ENCODE results near the gene KLHL29.

KLHL29 gene

DNA sequence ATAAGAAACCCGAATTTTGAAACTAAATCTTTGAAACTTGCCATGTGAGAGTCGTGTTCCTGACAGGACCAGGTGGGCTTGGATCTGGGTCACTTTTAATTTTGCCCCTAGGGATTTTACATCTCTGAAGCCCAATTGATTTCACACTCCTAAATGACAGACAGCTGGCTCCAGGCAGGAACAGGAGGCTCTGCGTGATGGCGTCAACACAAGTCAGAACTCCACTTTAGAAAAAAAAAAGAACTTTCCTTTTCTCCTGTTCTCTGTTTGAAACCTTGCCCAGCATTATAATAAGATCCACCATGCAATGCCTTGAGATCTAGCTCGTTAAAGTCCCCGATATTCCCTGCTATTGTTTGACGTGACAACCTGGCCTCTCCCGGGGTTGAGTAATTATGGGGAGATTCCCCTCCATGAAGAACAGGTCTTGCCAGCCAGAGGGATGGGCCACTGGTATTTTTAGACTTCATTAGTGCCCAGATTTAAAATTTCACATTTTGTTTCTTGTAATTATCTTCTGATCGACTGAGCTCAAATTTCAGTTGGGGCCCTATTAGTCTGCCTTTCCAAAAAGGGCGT is 260.3 kb downstream of the KLHL29 start:
- no peak for DNase-seq

DNA sequence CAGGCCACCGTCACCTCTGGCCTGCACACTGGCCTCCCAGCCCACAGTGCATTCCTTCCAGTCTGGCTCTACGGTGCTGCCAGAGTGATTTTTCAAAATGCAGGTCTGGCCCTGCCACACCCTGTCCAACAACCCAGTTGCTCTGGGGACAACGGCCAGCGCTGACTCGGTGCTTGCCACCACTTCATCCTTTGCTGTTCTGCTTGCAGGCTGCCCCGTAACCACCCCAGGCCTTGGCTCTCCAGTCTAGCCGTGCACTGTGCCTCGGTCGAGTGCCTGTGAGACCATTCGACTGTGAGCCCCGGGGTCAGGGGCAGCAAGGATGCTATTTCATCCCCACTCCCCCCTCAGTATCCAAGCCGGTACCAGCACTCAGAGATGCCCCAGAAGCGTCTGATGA is 262.6 kb downstream of the KLHL29 start:
- DNase-seq: no peak

DNA sequence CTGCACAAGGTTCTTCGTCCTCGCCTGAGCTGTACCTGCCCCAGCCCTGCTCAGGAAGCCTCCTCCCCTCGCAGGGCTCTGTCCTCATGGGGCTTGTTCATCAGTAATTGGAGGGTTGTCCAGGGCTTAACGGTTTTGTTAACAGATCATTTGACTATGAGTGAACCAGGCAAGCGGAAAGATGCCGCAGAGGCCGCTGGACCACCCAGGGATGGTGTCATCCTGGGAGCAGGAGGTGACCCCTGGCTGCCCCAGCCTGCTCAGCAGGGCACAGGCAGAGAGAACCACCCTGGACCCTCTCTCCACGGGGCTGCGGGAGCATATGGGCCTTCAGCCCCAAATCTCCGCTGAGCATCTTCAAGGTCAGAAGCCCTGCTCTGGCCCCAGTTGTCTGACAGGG is 264.3 kb downstream of the KLHL29 start:
- no peak for DNase-seq

DNA sequence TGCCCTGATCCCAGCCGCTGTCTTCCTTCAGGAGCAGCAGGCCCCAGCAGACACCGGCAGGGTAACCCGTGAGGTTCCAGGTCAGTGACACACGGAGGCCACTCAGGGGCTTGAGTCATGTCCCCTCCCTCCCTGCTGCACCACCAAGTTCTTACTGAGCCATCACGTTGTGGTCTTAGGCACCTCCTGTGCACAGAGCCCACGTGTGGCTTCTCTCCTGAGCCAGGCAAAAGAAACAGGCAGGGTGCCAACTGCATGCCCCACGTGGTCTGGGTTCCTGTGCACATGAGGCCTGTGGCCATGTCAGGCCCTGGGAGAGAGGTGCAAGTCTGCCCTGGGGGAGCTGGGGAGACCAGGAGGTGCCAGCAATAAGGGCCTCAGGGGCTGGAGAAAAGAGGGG is 264.8 kb downstream of the KLHL29 start:
- DNase-seq: no peak

DNA sequence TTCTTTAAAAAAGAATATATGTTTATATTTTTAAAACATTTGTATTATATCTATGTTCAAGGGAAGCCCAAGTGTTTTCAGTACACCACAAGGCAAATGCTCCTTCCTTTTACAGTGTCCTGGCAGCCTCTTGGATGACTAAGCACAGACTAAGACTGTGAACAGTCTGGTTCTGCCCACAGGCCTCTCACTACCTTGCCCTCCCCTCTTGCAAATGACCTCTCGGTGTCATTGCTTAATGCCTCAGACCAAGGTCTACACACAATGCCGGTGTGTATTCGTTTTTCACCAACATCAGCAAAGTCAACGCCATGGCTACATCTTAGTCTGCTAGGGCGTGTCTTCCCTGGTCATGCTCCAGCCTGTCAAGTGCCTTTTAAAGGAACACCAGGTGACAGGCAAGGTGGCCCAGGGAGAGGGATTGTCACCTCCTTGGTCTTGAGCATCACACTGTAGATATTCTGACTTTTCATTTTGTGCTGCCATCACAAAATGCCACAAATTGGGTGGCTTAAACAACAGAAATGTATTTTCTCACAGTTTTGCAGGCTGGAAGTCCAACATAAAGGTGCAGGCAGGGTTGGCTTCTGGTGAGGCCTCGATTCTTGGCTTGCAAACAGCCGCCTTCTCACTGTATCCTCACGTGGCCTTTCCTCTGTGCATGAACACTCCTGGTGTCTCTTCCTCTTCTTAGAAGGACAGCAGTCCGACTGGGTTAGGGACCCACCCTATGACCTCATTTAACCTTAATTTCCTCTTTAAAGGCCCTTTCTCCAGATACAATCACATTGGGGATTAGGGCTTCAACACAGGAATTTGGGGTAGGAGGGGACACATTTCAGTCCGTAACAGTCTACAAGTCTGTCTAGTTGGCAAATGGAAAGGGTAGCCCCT is 266.5 kb downstream of the KLHL29 start:
- no peak for DNase-seq

DNA sequence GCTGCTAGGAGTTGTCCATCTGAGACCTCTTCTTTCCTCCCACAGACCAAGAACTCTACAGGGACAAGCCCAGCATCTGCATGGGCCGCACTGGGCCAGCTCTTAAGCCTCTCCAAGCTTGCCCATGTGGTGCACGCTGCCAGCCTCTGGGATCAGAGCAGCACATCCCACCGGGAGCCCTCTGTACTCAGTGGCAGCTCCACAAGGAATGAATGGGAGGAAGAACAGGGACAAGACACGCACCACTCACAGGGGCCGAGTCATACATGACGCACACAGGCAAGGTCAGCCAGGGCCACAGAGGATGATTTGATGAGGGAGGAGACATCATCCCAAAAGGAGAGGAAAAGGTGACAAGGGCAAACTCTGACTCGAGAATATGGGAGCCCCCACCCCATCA is 268.3 kb downstream of the KLHL29 start:
- DNase-seq: no peak

DNA sequence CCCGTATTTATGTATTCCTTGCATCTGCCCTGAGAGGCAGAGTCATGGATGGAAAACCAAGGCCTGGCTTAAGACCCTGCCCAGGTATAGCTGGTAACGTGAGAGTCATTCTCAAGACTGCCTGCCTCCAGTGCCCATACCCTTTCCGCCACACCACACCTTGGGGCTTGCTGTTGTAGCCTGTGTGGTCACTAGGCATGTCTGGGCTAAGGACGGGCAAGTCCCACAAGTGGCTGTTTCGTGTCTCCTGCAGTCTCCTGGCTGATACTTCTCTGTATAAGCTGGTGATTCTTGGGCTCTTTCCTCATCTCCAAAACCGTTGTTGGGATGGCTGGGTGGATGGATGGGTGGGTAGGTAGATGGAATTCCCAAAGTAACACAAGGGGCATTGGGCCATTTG is 269.8 kb downstream of the KLHL29 start:
- no peak for DNase-seq

DNA sequence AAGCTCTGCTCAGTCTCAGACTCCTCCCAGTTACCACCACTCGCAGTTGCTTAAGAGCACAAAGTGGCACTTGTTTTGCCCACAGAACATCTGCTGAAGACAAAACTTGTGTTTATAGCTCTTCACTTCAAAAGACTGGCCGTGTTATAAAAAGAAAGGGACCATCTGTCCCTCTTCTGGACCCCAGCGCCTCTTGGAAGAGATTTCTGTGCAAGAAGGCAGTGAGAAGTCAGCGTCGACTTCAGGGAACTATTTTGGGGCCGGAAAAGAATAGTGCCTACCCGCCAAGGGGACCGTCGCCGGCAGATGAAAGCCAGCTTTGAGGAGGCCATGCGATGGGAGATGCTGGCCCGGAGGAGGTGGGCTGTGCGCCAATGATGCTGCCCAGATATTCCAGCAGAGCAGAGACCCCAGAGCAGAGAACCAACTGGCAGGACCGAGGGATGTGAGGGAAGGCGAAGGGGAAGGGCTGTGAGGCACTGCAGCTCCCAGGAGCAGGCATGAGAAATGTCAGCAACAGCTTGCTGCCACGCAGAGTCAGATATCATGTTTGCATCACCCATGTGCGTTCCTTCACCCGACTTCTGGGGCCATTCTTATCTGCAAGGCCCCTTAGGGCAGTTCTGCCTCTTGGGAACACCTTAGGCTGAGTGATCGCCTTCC is 271.1 kb downstream of the KLHL29 start:
- DNase-seq: no peak

DNA sequence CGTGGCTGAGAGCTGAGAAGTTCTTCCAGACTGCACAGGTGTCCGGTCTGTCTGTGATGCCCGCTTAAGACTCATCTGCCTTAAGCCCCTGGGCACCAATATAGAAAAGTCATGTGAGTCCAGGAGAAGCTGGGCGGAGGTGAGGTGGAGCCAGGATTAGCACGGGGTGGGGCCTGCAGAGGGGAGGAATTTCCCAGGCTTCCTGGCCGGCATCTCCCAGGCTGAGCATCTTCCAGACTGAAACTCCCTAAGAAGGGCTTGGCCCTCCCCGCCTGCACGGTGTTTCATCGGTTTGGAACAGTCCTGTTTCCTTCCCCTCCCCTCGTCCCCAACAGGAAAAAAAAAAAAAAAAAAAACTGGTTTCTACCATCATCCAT is 271.6 kb downstream of the KLHL29 start:
- no peak for DNase-seq

DNA sequence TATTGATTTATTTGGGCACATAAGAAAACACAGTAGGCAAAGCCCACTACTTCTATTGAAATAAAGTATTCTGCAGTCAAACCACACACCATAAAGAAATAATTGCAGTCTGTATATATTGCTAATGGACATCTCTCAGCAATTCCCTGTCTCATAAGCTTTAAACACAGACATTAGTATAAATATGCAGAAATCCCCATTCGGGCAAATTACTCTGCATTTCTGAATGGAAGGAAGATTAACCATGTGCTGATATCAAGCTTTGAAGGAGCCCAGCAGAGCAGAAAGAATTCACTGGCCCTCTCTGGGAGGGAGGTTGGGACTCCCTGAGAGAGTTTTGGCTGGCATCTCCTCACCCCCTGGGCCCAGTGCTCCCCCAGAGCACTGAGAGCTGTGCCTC is 272.4 kb downstream of the KLHL29 start:
- no peak for DNase-seq

DNA sequence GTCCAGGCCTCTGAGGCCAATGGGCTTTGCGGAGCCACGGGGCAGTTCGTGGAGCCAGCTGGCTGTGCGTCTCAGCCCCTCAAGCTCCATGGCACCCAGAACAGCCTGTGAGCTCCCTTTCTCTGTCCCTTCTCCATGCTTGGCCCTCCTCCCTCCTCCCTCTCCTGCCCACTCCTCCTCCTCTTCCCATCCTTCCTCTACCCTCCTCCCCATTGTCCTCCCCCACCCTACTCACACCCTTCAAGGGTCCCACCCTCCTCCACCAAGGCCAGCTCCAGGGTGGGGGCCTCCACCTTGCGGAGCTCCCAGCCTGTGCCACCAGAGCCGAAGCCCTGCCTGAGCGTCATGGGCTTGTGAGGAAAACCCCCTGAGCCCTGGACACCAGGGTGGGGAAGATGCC is 273.0 kb downstream of the KLHL29 start:
- DNase-seq: no peak

DNA sequence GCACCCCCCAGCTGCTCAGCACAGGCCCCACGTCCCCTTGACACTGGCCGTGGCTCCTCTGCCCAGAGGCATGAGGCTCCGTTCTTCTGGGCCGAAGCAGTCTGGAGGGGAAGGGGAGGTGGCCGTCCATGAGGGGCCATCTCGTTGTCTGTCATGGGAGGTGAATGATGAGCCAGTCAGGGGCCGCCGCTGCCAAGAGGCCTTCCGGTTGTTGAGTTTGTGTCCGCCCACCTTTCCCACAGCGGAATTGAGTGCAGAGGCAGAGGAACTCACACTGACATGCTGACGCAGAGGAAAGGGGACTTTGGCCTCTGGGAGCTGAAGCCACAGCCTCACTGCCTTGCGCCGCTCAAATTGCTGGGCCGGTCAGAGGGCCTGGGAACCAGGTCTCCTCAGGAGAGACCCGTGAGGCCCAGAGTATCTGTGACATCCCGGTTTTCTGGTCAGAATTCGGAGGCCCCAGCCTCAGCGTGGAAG is 273.5 kb downstream of the KLHL29 start:
- peak in 1 of 2 donors; percentile 8 for DNase-seq

DNA sequence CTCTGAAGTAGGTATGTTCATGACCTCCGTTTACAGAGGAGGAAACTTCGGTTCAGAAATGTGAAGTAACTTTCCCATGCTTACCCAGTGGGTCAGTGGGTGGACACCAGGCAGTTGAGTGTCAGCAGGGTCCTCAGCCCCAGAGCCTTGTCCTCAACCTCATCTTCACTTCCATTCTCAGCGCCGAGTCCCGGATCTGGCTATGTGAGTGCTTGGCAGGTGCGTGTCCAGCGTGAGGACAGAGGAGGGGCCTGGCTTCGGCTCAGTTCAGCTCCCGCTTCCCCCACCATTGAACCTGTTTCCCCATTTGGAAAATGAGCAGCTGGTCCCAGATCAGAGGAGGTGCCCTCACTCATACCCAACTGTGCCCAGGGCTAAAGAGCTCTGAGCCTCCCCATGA is 274.3 kb downstream of the KLHL29 start:
- no peak for DNase-seq

DNA sequence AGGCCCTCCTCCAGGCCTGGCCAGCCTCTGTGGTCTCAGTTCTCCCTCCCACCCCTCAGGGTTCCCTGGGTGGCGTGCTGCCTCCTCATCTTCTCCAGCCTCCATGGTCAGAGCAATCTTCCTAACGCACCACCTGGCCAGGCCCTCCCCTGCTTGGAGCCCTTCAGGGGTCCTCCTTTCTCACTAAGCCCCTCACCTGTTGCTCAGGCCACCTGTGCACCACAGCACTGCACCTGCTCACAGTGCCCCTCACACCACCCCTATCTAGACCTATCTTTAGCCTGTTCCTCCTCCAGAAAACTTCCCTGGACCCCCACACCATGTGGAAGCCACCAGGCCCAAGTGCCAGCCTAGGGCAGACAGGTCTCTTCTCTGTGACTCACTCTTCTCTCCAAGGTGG is 274.8 kb downstream of the KLHL29 start:
- DNase-seq: no peak

DNA sequence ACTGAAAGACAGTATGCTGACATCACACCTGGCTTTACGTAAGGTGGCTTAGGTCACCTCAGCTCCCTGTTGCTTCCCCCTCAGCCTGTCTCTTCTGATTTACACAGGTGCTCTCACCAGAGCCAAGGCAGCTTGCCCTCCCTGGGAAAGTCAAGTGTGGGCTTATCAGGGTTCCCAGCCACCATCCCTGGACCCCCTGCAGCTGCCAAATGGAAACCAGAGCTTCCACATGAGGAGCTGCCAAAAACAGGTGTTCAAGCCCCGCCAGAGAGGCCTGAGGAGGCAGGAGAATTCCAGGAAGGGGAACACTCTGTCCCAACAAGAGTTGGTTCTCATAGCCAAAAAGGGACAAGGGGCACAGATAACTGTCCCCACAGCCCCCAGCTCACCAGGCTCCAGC is 275.3 kb downstream of the KLHL29 start:
- no peak for DNase-seq

DNA sequence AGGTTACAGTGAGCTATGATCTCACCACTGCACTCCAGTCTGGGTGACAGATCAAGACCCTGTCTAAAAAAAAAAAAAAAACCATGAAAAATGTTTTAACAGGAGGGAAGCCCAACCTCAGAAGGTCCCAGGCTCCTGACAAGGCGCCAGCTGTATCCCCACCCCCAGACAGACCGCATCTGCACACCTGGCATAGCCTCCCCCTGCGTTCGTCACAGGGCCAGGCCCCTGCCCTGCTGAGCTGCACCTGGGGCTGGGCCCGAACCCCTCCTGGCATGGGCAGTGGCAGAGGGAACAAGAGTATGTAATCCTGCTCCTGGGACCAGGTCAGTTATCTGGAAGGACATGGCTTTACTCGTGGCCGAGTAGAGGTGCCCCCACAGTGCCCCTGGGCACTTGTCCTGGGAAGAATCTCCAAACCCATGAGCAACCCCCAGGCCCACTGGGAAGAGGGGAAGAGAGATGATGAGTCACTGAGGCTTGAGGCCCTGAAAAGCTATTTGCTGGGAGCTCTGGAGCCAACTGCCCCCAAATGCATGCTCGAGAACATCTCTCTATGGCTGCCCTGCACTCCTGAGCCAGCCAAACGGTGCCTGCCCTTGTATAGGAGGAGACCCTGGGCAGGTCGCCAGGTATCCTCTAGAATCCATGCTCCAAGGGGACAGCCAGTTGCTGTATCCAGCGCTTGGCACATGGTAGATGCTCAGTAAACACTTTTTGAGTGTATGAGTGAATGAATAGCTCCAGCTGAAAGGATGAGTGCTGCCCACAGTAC is 276.5 kb downstream of the KLHL29 start:
- no peak for DNase-seq

DNA sequence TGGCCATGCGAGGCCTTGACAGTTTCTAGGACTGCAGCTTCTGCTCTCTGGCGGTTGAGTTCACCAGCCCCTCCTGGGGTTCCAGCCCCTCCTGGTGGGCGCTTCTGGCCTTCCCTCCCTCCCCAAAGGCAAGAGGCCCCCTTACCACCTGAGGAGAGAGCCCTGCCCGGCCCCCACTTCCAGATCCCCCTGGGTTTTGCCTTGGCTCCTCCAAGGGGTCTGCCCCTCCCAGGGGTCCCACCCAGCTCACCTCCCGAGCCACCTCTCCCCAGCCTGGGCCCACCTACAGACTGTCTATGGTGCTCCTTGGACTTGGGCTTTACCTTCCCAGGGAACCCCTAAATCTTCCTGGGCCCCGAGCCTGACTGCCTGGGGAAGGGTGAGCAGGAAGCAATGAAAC is 277.5 kb downstream of the KLHL29 start:
- DNase-seq: no peak

DNA sequence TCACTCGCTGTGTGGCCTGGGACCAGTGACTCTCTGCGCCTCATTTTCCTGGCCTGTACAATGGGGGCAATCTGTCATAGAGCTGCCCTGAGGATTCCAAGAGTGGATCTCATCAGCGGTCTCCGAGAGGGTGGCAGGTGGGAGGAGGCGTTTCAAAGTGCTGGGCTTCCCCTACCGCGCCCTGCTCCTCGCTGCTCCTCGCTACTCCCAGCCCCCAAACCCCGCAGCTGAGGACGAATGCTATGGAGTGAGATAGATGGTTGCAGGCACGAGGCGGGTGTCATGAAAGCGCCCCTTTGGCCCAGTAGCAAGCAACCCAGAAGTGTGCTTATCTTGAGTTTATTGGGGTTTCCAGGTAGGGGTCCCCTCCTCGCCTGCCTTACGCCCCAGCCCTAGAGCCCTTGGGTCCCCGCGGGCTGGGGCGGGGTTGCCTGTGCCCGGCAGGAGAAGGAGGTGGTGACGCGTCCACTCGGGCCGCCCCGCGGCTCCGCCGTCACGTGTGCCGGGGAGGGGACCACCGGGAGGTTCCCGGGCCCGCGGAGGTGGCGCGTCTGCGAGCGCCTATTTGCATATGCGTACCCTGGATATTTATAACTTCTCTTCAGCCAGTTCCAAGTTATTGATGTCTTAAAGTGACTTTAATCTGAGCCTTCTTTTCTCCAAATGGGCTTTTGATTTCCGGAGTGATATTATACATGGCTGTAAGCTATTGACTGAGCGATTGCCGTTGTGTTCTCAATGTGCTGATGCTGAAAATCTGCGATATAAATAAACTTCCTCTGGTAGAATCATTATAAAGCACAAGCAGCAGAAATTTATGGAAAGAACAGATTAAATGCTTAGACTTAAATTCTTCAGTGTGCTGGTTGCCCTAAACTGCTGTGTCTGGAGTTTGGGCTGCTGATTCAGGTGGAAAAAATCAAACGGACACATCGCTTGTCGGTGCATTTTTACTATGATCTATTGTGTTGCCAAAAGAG is 278.3 kb downstream of the KLHL29 start:
- no peak for DNase-seq

DNA sequence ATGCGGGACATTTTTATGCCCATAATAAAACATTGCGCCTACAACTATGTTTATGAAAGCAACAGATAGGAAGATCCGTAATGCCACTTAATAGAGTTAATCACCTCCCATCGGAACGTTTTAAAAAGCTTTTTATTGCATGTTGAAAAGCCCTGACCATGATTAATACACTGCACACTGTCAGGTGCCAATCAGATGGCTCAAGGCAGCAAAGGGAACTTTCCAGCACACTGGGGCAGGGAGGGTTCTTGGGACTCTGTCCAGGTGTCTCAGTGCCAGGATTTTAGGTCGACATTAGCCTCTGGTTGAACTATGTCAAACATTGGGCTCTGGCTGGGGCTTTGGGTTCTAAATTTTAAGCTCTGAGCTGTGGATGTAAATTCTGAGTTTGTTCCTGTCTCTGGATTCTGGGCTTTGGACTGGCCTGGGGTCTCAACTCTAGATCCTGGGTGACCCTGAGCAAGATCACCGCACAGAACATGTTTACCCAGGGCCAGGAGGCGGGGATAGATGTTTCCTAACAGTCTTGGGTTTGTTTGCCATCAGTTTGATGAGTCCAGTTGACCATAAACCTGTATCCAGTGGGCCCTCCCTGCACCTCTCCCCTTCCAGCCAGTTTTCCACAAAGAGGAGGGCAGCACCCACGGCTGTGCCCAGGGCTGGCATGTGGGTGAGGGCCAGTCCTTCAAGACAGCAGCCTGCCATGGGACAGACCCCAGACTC is 279.2 kb downstream of the KLHL29 start:
- DNase-seq: no peak

DNA sequence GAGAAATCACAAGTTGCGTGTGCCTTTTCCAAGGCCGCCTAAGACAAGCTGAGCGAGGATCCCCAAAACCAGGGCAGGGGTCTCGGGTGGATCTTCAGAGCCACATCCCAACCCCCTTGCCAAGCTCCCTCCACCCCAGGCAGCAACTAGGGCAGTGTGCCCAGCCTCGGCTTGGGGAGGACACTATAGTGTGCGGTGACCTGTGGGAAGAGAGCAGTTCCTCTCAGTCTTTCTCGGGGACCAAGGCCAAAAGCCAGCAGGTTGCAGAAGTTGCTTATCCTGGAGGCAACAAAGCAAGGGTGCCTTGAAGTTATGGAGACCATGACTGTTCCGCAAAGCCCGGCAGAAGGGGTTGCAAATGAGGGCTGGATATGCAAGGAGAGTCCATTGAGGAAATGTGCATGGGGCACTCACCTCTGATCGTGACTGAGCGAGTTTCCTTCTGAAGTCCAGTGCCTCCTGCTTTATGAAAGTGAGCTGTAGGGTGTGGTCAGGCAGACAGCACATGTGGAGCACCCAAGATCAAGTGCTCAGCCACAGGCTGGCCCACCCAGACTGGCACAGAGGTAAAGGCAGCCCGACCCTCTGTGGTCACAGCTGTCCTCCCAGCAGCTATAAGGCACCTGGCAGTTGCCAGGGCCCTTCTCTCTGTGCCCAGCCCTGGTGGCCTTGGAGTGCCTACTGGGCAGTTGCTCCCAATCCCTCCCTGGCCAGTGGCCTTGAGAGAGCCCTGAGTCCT is 281.4 kb downstream of the KLHL29 start:
- DNase-seq: no peak

DNA sequence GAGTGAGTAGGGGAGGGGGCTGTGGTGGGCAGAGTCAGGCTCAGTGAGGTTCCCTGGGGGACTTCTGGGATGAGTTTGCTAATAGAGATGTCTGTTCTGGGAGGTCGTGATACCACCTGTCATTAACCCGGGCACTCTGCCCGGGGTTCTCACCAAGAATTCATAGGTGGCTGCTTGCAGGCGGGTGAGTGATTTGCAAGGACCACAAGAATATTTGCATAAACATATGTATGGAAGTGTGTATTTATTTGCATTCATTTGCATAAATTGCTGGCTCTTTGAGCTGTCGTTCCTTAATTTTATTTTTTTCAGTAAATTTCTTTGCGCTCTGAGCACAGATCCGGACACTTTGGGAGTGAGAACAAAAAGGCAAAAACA is 282.0 kb downstream of the KLHL29 start:
- DNase-seq: no peak
